Gastrocnemius medialis (tissue), 4 donors: Measurements from ENCODE around the gene ARFGAP2.

Experiments
- POLR2A ChIP-seq, 2 donors: fragments of 450-650 bp; IDR thresholded peaks; one replicate each; pipeline ENCODE4 v1.6.1; 2017; ENCODE audit warnings: antibody characterized with exemption in 2 of 2, mild to moderate bottlenecking in 2 of 2, moderate library complexity in 2 of 2
- TF ChIP-seq, protein P1 (sequence below), 5 experiments: fragments of 450-650 bp in 3 of 5; fragments of 200-600 bp in 2 of 5; sonication (generic) in 2 of 5; IDR thresholded peaks in 4 of 5; conservative IDR thresholded peaks in 1 of 5; 1 replicate in 4 of 5; 2 replicates in 1 of 5; pipeline ENCODE4 v1.5.1; 2016 to 2019; ENCODE audit warnings: antibody characterized with exemption in 5 of 5, mild to moderate bottlenecking in 3 of 5, moderate library complexity in 3 of 5

DNA sequence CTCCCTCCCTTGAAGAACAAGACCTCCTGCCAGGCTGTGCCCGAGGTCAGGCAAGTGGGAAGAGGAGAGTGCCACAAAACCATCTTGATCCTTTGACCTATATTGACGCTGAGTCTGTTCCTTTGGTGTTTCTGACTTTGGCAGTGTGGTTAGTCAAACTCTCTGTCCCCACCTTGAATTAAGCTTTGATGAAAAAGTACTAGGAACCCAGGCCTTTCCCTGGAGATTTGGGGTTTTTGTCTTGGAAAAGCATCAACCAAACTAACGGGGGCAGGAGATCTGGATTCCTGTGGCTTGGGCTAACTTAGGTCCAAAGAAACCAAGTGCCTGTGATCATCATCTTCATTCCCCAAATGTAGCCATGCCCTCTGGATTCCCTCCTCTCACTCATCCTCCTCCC, 40.4 kb downstream of the ARFGAP2 start:
- TF ChIP-seq, protein P1, sequence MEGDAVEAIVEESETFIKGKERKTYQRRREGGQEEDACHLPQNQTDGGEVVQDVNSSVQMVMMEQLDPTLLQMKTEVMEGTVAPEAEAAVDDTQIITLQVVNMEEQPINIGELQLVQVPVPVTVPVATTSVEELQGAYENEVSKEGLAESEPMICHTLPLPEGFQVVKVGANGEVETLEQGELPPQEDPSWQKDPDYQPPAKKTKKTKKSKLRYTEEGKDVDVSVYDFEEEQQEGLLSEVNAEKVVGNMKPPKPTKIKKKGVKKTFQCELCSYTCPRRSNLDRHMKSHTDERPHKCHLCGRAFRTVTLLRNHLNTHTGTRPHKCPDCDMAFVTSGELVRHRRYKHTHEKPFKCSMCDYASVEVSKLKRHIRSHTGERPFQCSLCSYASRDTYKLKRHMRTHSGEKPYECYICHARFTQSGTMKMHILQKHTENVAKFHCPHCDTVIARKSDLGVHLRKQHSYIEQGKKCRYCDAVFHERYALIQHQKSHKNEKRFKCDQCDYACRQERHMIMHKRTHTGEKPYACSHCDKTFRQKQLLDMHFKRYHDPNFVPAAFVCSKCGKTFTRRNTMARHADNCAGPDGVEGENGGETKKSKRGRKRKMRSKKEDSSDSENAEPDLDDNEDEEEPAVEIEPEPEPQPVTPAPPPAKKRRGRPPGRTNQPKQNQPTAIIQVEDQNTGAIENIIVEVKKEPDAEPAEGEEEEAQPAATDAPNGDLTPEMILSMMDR (IDR thresholded peaks at IDR 0.05 in 4 of 5, conservative IDR thresholded peaks at IDR 0.05 in 1 of 5), result no peak
- TF ChIP-seq POLR2A (IDR thresholded peaks at IDR 0.05), result no peak
